Brain microvascular endothelial cell (primary cell): ENCODE data around the gene IL1R1.

Experiments used
- DNase-seq: peaks from one replicate; pipeline ENCODE4 v3.0.0-alpha.2; 2020
- H3K27ac ChIP-seq: fragments of 250-450 bp; sonication (Bioruptor Pico); 2 replicates; pipeline ENCODE4 v1.5.1; 2020; ENCODE audit warnings: mild to moderate bottlenecking, moderate library complexity
- H3K27me3 ChIP-seq: fragments of 250-450 bp; sonication (Bioruptor Pico); replicated peaks from 2 replicates; pipeline ENCODE4 v1.5.1; 2020; ENCODE audit warnings: mild to moderate bottlenecking
- H3K36me3 ChIP-seq: fragments of 250-450 bp; sonication (Bioruptor Pico); replicated peaks from 2 replicates; pipeline ENCODE4 v1.5.1; 2020; ENCODE audit warnings: mild to moderate bottlenecking
- H3K4me3 ChIP-seq: 2 replicates; pipeline ENCODE4 v1.5.1; 2011; ENCODE audit warnings: low read depth, mild to moderate bottlenecking, control low read depth, low read length, moderate library complexity
- in situ Hi-C: cut with HindIII; loops from 2 replicates; pipeline ENCODE4 v1.10.0; 2017; ENCODE audit warnings: low sequenced_read_pairs, low pct_ligation_motif_present
- TF ChIP-seq, protein P1 (sequence below): IDR thresholded peaks from 2 replicates; pipeline ENCODE4 v1.5.1; 2011; ENCODE audit warnings: low read depth, mild to moderate bottlenecking, moderate library complexity, low read length, control low read depth, inconsistent platforms; ENCODE audit errors: missing control alignments

Gene IL1R1

GRCh38 chr2:102176172-102176571, 33.6 kb downstream of the IL1R1 start:
- no peaks in the 10 kb centered on the region for H3K27me3 ChIP-seq
- H3K36me3 ChIP-seq = peaks cover 28% of the 10 kb centered on the region
- in situ Hi-C loops = no loop called here
- DNase-seq = no peak
- H3K27ac ChIP-seq = no peak overlapping the region
- no peak overlapping the region for H3K4me3 ChIP-seq
- TF ChIP-seq, protein P1, sequence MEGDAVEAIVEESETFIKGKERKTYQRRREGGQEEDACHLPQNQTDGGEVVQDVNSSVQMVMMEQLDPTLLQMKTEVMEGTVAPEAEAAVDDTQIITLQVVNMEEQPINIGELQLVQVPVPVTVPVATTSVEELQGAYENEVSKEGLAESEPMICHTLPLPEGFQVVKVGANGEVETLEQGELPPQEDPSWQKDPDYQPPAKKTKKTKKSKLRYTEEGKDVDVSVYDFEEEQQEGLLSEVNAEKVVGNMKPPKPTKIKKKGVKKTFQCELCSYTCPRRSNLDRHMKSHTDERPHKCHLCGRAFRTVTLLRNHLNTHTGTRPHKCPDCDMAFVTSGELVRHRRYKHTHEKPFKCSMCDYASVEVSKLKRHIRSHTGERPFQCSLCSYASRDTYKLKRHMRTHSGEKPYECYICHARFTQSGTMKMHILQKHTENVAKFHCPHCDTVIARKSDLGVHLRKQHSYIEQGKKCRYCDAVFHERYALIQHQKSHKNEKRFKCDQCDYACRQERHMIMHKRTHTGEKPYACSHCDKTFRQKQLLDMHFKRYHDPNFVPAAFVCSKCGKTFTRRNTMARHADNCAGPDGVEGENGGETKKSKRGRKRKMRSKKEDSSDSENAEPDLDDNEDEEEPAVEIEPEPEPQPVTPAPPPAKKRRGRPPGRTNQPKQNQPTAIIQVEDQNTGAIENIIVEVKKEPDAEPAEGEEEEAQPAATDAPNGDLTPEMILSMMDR = no peak

DNA sequence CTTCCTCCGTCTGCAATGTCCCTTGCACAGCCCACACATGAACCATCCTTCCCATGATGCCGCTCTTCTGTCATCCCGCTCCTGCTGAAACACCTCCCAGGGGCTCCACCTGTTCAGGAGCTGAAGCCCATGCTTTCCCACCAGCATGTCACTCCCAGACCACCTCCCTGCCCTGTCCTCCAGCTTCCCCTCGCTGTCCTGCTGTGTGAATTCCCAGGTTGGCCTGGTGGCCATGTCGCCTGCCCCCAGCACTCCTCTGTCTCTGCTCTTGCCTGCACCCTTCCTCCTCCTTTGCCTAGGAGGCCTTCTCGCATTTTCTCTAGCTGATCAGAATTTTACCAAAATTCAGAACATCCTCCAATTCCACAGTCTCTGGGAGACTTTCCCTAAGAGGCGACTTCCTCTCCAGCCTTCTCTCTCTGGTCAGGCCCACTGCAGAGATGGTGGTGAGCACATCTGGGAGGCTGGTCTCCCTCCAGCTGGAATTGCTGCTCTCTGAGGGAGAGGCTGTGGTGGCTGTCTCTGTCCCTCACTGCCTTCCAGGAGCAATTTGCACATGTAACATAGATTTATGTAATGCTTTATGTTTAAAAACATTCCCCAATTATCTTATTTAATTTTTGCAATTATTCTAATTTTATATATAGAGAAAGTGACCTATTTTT, 35.4 kb downstream of the IL1R1 start:
- TF ChIP-seq, protein P1 = no peak
- in situ Hi-C loops = no loop called here
- no peak overlapping the region for H3K4me3 ChIP-seq
- peaks cover 22% of the 10 kb centered on the region for H3K36me3 ChIP-seq
- no peaks in the 10 kb centered on the region for H3K27me3 ChIP-seq
- DNase-seq = no peak
- no peak overlapping the region for H3K27ac ChIP-seq

GRCh38 chr2:102179061-102179460, 36.5 kb downstream of the IL1R1 start:
- Histone ChIP-seq H3K27me3 (no peaks in the 10 kb centered on the region), H3K27ac (no peak overlapping the region), H3K36me3 (peaks cover 19% of the 10 kb centered on the region), H3K4me3 (no peak overlapping the region)
- DNase-seq = no peak
- in situ Hi-C loops = no loop called here
- TF ChIP-seq, protein P1 = no peak

- Histone ChIP-seq H3K4me3 (no peak overlapping the region), H3K27ac (no peak overlapping the region), H3K27me3 (no peaks in the 10 kb centered on the region), H3K36me3 (peaks cover 19% of the 10 kb centered on the region)
- DNase-seq = no peak
- TF ChIP-seq, protein P1 = no peak
- in situ Hi-C loops = no loop called here
Measured at GRCh38 chr2:102179788-102180686, 37.5 kb downstream of the IL1R1 start.

DNA sequence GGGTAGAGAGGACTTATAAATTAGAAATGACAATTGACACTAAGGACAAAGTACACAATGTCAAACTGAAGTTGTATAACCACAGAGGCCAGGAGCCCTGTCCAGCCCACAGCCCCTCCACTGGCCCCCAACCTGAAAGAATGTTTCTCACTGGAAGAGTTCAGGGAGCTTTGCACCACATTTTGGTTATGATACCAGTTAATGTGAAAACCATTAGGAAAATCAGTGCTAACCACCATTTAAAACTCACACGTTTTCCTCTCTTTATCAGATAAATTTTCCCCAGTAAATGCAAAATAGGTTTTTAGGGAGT, 38.1 kb downstream of the IL1R1 start:
- Histone ChIP-seq H3K36me3 (peaks cover 16% of the 10 kb centered on the region), H3K4me3 (no peak overlapping the region), H3K27me3 (no peaks in the 10 kb centered on the region), H3K27ac (no peak overlapping the region)
- TF ChIP-seq, protein P1 = no peak
- no peak for DNase-seq
- in situ Hi-C loops = no loop called here
